Thoracic aorta (tissue), 2 donors: Measurements from ENCODE around the gene THBS1. TPM values are rescaled to one million over a fixed set of nuclear protein-coding genes. Genes with fewer than 3 reads are reported as not detected.

Source experiments
- ATAC-seq: fragments of 150-250 bp; one replicate; pipeline ENCODE4 v1.8.0; 2017; ENCODE audit warnings: low read depth; ENCODE audit not compliant: insufficient number of reproducible peaks, low FRiP score
- DNase-seq: peaks from one replicate; pipeline ENCODE4 v3.0.0-alpha.2; 2020; ENCODE audit warnings: low spot score
- H3K27ac ChIP-seq, 2 donors: fragments of 200-600 bp; sonication (generic); 1 replicate in 1 of 2; 2 replicates in 1 of 2; pipeline ENCODE4 v1.5.1; 2016; ENCODE audit warnings: mild to moderate bottlenecking in 2 of 2, moderate library complexity in 2 of 2
- H3K27me3 ChIP-seq: fragments of 200-600 bp; sonication (generic); replicated peaks from 2 replicates; pipeline ENCODE4 v1.6.0; 2016; ENCODE audit warnings: mild to moderate bottlenecking; ENCODE audit not compliant: insufficient read depth
- H3K36me3 ChIP-seq: fragments of 200-600 bp; sonication (generic); one replicate; pipeline ENCODE4 v1.5.1; 2016
- H3K4me1 ChIP-seq, 2 donors: fragments of 200-600 bp; sonication (generic); 1 replicate in 1 of 2; 2 replicates in 1 of 2; pipeline versions ENCODE4 v1.5.1 to v1.6.0; 2016; ENCODE audit warnings: low read depth in 2 of 2, mild to moderate bottlenecking in 1 of 2; ENCODE audit not compliant: control insufficient read depth in 1 of 2
- H3K4me3 ChIP-seq: fragments of 200-600 bp; sonication (generic); 2 replicates; pipeline ENCODE4 v1.5.1; 2016; ENCODE audit warnings: mild to moderate bottlenecking
- H3K9me3 ChIP-seq: fragments of 200-600 bp; sonication (generic); 2 replicates; pipeline ENCODE4 v1.5.1; 2016
- CTCF ChIP-seq: fragments of 200-600 bp; sonication (generic); IDR thresholded peaks from one replicate; pipeline ENCODE4 v1.5.1; 2019; ENCODE audit warnings: antibody characterized with exemption
- total RNA-seq, 2 donors: library from RNA; depleted of rRNA; stranded (reverse); fragments of >200 nt; gene quantifications; one replicate each; pipeline versions ENCODE4 v1.1.0 to v1.2.3, GENCODE V29; 2016

THBS1 gene
- total RNA-seq, 2 donors from 2014 or later: 868 to 1,389 TPM

GRCh38 chr15:39618063-39618823, 37.4 kb downstream of the THBS1 start:
- no peak for ATAC-seq
- Histone ChIP-seq H3K4me3 (no peak overlapping the region), H3K27ac (no peak overlapping the region), H3K9me3 (peaks cover 3% of the 10 kb centered on the region), H3K36me3 (no peaks in the 10 kb centered on the region), H3K27me3 (no peaks in the 10 kb centered on the region), H3K4me1 (no peaks in the 10 kb centered on the region)
- DNase-seq: no peak
- no peak for TF ChIP-seq CTCF

GRCh38 chr15:39621210-39621609, 40.3 kb downstream of the THBS1 start:
- Histone ChIP-seq H3K4me1 (peaks cover 8 to 16% of the 10 kb centered on the region in 2 donors), H3K4me3 (no peak overlapping the region), H3K36me3 (no peaks in the 10 kb centered on the region), H3K9me3 (no peaks in the 10 kb centered on the region), H3K27ac (no peak overlapping the region), H3K27me3 (no peaks in the 10 kb centered on the region)
- ATAC-seq: no peak
- DNase-seq: no peak
- no peak for TF ChIP-seq CTCF

- no peak for DNase-seq
- Histone ChIP-seq H3K36me3 (no peaks in the 10 kb centered on the region), H3K4me1 (peaks cover 8 to 16% of the 10 kb centered on the region in 2 donors), H3K27ac (no peak overlapping the region), H3K27me3 (no peaks in the 10 kb centered on the region), H3K9me3 (no peaks in the 10 kb centered on the region), H3K4me3 (no peak overlapping the region)
- ATAC-seq: no peak
- no peak for TF ChIP-seq CTCF
These were observed 41.1 kb downstream of the THBS1 start for GRCh38 chr15:39621976-39622375.

- H3K27me3 ChIP-seq: no peaks in the 10 kb centered on the region
- ATAC-seq (no peak), DNase-seq (no peak)
- peaks cover 8 to 18% of the 10 kb centered on the region in 2 donors for H3K4me1 ChIP-seq
- no peak overlapping the region for H3K4me3 ChIP-seq
- H3K27ac ChIP-seq: no peak overlapping the region
- no peaks in the 10 kb centered on the region for H3K9me3 ChIP-seq
- H3K36me3 ChIP-seq: no peaks in the 10 kb centered on the region
- no peak for TF ChIP-seq CTCF
These were observed 42.0 kb downstream of the THBS1 start for GRCh38 chr15:39622660-39623516.

GRCh38 chr15:39623529-39623931, 42.7 kb downstream of the THBS1 start:
- H3K27ac ChIP-seq: no peak overlapping the region
- no peaks in the 10 kb centered on the region for H3K36me3 ChIP-seq
- H3K4me3 ChIP-seq: no peak overlapping the region
- TF ChIP-seq CTCF: no peak
- no peak for ATAC-seq
- H3K27me3 ChIP-seq: no peaks in the 10 kb centered on the region
- H3K4me1 ChIP-seq: peaks cover 8 to 24% of the 10 kb centered on the region in 2 donors
- H3K9me3 ChIP-seq: no peaks in the 10 kb centered on the region
- DNase-seq: no peak
